ENCODE data around the gene RFX7. TPM values are rescaled to one million over a fixed set of nuclear protein-coding genes. Genes with fewer than 3 reads are reported as not detected.

The RFX7 gene
- total RNA-seq, 1 experiment from 2014 or later, result 43.4 TPM

- H3K9me3 Mint-ChIP-seq, result peaks cover 62 to 72% of the 10 kb centered on the region in 2 experiments
- Histone ChIP-seq H2BK15ac (ENCODE audit: low read depth, low read length) (no peak overlapping the region), H3K9me3 (ENCODE audit: control insufficient read depth, low read depth, low read length) (peaks cover 33% of the 10 kb centered on the region), H2AK5ac (ENCODE audit: insufficient read length, low read length) (no peak overlapping the region), H4K20me1 (ENCODE audit: control insufficient read depth, insufficient read depth, insufficient read length) (no peaks in the 10 kb centered on the region), H3K27ac (ENCODE audit: insufficient read length, low read depth, low read length) (no peak overlapping the region), H3K23ac (ENCODE audit: insufficient read length, low read depth, low read length) (no peak overlapping the region), H4K91ac (ENCODE audit: insufficient read length, low read depth, low read length) (no peak overlapping the region), H3K79me2 (ENCODE audit: insufficient read depth, low read length) (peaks cover 41% of the 10 kb centered on the region; the same call in 1 of the 2 replicates), H3K14ac (ENCODE audit: insufficient read depth, low read length) (no peak overlapping the region), H2BK5ac (ENCODE audit: insufficient read length, low read length) (no peak overlapping the region), H2BK12ac (ENCODE audit: insufficient read length, low read depth, low read length) (no peak overlapping the region), H3K27me3 (ENCODE audit: insufficient read depth, low read length) (no peaks in the 10 kb centered on the region), H3K23me2 (ENCODE audit: insufficient read length, low read depth, low read length, poor library complexity, severe bottlenecking) (no peaks in the 10 kb centered on the region), H4K5ac (ENCODE audit: insufficient read length, low read depth, low read length) (no peak overlapping the region), H2BK20ac (ENCODE audit: low read depth, low read length, poor library complexity, severe bottlenecking) (no peak overlapping the region), H3T11ph (ENCODE audit: low read length) (no peak overlapping the region), H3K56ac (ENCODE audit: insufficient read length, low read depth, low read length) (no peak overlapping the region), H3K4me1 (ENCODE audit: insufficient read depth, low read length) (peaks cover 4% of the 10 kb centered on the region), H4K8ac (replicated peaks; ENCODE audit: insufficient read length, low read depth, low read length) (no peak overlapping the region), H3K4ac (ENCODE audit: low read depth, low read length) (no peak overlapping the region), H3K4me2 (ENCODE audit: insufficient read depth, insufficient read length, low read length) (no peak overlapping the region), H2BK120ac (ENCODE audit: low read depth, low read length, poor library complexity, severe bottlenecking) (no peak overlapping the region), H2AFZ (ENCODE audit: low read length) (no peak overlapping the region), H3K79me1 (ENCODE audit: insufficient read depth, low read depth, low read length, poor library complexity, severe bottlenecking) (peaks cover 3% of the 10 kb centered on the region), H3K9ac (ENCODE audit: extremely low read depth, insufficient read length, low read length) (no peak overlapping the region), H3K18ac (ENCODE audit: insufficient read length, low read depth, low read length) (no peak overlapping the region)
- DNase-seq, result no peak
- H3K27ac Mint-ChIP-seq, result no peak overlapping the region
- TF ChIP-seq, protein P1, sequence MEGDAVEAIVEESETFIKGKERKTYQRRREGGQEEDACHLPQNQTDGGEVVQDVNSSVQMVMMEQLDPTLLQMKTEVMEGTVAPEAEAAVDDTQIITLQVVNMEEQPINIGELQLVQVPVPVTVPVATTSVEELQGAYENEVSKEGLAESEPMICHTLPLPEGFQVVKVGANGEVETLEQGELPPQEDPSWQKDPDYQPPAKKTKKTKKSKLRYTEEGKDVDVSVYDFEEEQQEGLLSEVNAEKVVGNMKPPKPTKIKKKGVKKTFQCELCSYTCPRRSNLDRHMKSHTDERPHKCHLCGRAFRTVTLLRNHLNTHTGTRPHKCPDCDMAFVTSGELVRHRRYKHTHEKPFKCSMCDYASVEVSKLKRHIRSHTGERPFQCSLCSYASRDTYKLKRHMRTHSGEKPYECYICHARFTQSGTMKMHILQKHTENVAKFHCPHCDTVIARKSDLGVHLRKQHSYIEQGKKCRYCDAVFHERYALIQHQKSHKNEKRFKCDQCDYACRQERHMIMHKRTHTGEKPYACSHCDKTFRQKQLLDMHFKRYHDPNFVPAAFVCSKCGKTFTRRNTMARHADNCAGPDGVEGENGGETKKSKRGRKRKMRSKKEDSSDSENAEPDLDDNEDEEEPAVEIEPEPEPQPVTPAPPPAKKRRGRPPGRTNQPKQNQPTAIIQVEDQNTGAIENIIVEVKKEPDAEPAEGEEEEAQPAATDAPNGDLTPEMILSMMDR (conservative IDR thresholded peaks at IDR 0.05), result no peak
- H3K4me1 Mint-ChIP-seq, result peaks cover 13% of the 10 kb centered on the region in 2 experiments
- peaks cover 74 to 92% (median 86%) of the 10 kb centered on the region in 3 experiments for H3K36me3 Mint-ChIP-seq (ENCODE audit: insufficient read depth in 1 of 3, low read depth in 3 of 3)
- H3K27me3 Mint-ChIP-seq (ENCODE audit: low read depth), result no peaks in the 10 kb centered on the region; the same call in 1 of the 2 replicates
- no peak overlapping the region for H3K4me3 Mint-ChIP-seq
- WGBS (ENCODE audit: extremely low coverage, insufficient read length, low lambda C conversion rate), result no CpG with 5 or more reads among the region's 3 CpGs
Measured at GRCh38 chr15:56233549-56233948, 10.1 kb downstream of the RFX7 start.

Data from H9 (cell line).